Measurements from ENCODE around the gene SH2D6.
"Not testable (repeated sequence)": the region's sequence is repeated elsewhere in the genome, so short reads cannot be mapped to it uniquely, and the experiment has no call there.

The SH2D6 gene

DNA sequence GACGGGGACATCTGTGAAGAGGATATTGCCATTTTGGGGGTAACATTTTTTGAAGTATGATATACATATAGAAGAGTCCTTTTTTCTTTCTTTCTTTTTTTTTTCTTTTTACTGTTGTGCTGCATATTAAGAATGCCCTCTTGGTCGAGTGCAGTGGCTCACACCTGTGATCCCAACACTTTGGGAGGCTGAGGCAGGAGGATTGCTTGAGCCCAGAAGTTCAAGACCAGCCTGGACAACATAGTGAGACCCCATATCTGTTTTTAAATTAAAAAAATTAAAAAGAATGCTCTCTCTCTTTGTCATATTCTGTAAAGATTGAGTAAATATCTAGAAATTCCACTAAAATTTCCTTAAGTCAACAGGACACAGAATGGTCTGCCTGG lies 3.6 kb downstream of the SH2D6 start:
- DNase-seq (ENCODE audit: low spot score) = no peak

DNA sequence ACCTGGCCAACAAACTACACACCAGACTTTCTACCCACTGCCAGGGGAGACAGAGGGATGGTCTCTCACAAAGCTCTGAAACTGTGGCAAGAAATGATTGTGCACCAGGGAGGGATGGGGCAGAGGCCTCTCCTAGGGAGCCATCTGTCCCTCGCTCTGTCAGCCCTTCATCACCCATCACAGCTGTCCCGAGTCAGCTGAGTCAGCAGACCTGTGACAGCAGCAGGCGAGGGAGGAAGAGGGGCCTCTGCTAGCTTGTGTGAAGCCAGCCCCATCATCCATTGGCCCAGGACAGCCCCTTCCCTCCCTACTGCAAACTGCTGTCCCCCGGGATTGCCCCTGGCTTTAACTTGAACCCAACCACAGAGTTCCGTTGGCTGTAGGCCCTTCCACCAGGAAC lies 5.0 kb downstream of the SH2D6 start:
- DNase-seq (ENCODE audit: low spot score) = no peak

DNA sequence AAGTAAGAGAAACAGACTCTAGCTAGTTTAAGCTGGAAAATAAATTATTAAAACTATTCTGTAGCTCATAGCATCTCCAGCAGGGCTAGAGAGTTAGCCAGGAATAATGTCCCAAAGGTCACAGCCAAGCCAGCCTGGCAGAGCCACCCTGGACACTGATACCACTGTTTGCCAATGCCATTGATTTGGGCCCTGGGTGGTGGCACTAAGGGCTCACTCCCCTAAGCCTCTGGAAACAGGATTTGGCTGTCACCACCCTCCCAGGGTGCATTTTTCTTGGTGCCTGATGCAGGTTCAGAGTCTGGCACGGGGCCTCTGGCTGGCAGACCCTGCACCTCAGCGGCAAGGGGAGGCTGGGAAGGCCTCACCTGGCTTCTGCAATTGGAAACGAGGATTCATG lies 7.1 kb downstream of the SH2D6 start:
- no peak for DNase-seq (ENCODE audit: low spot score)

- no peak for DNase-seq (ENCODE audit: low spot score)
Observed at GRCh38 chr2:85427300-85427835, 8.9 kb downstream of the SH2D6 start.

- no peak for DNase-seq (ENCODE audit: low spot score)
Observed at GRCh38 chr2:85428343-85428881, 9.9 kb downstream of the SH2D6 start.

- no peak for DNase-seq (ENCODE audit: low spot score)
Observed at GRCh38 chr2:85429213-85429923, 10.9 kb downstream of the SH2D6 start.

GRCh38 chr2:85429924-85430289 lies 11.4 kb downstream of the SH2D6 start:
- DNase-seq (ENCODE audit: low spot score) = no peak

DNA sequence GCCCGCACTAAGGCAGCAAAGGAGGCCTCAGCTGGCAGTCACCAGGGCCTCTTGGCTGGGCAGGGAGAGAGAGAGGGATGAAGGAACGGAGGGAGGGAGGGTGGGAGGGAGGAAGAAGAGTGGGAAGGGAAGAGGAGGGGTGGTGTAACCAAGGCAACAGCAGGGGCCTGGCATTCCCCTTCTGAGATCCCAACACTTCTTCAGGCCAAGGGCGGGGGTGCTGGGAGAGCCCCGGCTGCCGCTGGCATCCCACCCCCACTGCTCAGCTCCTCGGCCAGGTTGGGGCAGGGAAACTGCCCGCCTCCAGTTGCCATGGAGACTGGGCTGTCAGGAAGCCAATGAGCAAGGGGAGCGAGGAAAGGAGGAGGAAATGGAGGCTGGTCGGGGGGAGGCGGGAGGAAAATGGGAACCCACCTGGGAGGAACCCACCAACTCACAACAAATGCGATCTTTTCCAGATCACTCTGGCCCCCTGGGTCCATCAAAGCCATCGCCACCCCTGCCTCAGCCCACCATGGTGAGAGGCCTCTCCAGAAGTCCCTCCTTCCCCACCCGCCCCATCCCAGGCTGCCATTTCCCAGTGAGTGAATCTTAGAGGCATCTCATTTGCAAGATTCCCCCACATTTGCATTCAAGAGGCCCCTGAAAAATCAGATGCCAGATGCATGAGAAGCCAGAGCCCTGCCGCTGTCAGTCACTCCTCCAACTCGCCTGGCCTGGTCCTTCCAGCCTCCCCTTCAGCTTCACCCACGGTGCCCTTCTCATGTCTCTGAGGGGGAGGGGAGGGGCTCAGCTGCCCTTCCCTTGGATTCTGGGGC lies 12.4 kb downstream of the SH2D6 start:
- DNase-seq (ENCODE audit: low spot score) = no peak

- no peak for DNase-seq (ENCODE audit: low spot score)
Observed at GRCh38 chr2:85431570-85432205, 13.2 kb downstream of the SH2D6 start.

DNA sequence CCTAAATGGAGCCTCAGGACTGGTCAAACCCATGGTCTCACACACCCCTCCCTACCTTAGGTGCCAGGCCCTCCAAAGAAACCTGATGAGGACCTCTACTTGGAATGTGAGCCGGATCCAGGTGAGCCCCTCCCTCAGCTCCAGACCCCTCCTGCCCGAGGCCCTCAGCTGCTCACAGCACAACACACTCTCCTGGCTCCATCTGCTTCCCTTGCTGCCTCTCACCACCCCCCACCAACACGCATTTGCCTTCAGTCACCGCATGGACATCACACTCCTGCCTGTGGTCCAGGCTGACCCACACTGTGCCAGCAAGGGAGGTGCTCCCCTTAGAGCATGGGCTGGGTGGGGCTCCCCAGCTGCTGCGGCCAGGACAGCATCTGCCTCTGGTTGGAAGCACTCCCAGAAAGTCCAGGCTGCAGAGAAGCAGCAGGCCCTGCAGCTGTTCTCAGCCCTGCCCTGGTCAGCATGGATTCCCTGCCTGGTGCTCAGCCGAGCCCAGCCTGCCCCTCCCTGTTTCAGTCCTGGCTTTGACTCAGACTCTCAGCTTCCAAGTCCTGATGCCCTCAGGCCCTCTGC lies 15.1 kb downstream of the SH2D6 start:
- DNase-seq (ENCODE audit: low spot score) = no peak

DNA sequence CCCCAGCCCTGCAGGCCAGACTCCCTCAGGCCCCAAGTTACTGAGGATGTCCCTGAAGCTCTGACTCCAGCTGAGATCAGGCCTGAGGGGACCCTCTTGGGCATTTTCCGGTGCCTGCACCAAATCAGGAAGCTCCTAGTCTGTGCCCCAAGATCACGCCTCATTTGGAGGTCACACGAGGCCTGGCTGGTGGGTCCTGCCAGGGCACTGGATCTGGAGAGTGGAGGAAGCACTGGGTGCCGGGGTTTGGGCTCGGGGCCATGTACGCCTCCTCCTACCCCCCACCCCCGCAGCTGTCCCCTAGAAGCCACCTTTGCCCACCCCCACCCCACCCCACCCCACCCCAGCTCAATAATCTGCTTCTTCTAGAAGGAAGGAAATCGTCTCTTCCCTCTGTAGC lies 16.2 kb downstream of the SH2D6 start:
- no peak for DNase-seq (ENCODE audit: low spot score)

DNA sequence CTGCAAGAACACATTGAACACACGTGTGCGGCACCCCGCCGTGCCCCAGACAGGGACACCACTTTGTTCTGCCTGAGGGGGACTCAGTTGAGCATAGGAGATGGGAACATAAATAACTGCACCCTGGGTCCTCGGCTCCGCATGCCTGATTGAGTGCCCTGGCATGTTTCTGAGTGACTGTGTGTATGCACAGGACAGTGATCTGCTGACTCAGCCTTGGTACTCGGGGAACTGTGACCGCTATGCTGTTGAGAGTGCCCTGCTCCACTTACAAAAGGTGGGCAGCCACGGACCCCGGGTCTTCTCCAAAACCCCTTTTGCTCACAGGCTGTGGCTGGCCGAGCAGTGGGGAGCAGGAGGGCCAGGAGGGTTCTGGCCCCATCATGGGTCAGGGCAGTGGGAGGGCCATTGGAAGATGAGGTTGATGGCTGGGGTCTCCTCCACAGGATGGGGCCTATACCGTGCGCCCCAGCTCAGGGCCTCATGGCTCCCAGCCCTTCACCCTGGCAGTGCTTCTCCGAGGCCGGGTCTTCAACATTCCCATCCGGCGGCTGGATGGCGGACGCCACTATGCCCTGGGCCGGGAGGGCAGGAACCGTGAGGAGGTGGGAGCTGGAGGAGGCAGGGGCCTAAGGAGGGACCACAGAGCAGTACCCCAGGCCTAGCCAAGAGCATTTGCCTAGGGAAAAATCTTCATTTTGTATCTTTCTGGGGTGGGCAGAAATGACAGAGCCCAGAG lies 16.9 kb downstream of the SH2D6 start:
- no peak for DNase-seq (ENCODE audit: low spot score)

- no peak for DNase-seq (ENCODE audit: low spot score)
Observed at GRCh38 chr2:85435981-85436835, 17.7 kb downstream of the SH2D6 start.

GRCh38 chr2:85436836-85437487 lies 18.4 kb downstream of the SH2D6 start:
- DNase-seq (ENCODE audit: low spot score) = no peak

DNA sequence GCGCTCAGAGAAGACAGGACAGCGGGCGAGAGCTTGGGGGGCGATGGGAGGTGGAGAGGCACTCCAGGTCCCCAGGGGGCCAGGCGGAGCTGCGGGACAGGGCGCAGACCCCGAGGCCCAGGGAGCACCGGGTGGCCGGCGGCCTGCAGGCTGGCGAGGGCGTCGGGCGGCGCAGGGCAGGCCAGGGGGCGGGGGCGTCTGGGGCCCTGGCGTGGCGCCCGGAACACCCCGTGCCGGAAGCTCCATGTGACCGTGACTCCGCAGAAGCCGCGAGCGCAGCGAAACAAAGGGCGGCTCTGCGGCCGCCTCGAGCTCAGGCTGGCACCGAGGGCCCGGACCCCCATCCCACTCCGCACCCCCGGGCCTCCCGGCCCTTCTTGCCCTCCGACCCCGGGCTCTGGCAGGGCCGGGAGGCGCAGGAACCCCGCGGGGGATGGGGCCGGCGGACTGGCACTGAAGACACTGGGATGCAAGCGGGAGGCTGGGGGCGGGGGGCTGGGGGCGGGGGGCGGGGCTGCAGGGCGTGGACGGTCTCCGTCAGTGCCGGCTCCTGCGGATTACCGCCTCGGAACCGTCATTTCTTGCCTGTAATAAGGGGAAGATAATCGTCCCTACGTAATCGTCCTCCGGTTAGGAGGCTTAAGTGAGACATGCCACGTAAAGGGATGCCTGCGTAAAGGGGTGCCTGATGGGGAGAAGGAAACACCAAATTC lies 19.1 kb downstream of the SH2D6 start:
- DNase-seq (ENCODE audit: low spot score) = peak; percentile 82

DNA sequence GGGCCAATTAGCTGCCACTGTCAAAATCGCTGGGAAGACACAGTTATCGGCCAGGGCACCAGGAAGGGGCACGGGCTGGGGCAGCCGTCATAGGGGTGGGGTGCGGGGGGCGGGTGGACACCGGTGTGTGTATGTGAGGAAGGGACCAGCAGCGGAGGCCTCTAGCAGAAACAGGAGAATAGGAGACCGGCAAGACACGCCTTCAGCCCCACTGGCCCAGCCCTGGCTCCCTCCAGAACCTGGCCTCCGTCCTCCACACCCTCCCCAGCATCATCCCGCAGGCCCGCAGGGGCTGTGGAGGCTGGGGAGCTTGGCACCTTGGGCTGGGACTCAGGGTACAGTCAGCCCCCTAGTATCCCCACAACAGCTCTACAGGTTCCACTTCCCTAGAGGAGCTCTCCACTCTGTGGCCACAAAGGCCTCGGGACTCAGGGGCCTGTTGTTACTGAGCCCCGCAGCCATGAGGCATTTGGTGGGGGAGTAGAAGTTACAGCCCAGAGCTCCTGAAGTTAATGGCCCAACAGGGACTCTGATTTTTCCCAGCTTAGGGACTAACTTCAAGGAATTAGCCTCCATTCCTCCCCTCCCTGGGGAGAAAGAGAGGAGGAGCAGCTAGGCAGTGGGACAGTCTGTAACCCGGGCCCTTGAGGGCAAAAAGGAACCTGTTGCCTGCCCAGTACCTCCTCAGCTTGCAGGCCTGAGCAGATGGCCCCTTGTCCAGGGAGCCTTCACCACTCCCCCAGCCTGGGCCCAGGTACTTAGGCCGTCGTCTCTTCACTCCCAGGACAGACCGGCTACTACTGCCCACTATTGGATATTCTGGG lies 19.9 kb downstream of the SH2D6 start:
- DNase-seq (ENCODE audit: low spot score) = no peak

- DNase-seq (ENCODE audit: low spot score) = no peak
Observed at GRCh38 chr2:85439025-85439472, 20.5 kb downstream of the SH2D6 start.

DNA sequence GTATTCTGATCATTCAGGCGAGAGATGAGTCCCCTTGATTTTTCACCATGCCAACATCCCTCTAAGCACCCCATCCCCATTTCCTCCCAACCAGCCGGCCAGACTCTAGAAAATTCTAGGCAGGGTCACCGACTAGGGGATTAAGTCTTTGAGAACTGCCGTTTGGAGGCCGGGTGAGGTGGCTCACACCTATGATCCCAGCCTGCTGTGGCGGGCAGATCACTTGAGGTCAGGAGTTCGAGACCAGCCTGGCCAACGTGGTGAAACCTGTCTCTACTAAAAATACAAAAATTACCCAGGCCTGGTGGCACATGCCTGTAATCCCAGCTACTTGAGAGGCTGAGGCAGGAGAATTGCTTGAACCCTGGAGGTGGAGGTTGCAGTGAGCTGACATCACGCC lies 21.1 kb downstream of the SH2D6 start:
- not testable (repeated sequence) for DNase-seq (ENCODE audit: low spot score)
